ENCODE results near the gene CFD. TPM values are rescaled to one million over a fixed set of nuclear protein-coding genes. Genes with fewer than 3 reads are reported as not detected.
A peak's percentile ranks its signal among the peaks of the same experiment; 100 is the strongest.
"Not testable (repeated sequence)": the region's sequence is repeated elsewhere in the genome, so short reads cannot be mapped to it uniquely, and the experiment has no call there.

CFD gene
- total RNA-seq, 1 experiment from 2014 or later, result 14.4 TPM

DNA sequence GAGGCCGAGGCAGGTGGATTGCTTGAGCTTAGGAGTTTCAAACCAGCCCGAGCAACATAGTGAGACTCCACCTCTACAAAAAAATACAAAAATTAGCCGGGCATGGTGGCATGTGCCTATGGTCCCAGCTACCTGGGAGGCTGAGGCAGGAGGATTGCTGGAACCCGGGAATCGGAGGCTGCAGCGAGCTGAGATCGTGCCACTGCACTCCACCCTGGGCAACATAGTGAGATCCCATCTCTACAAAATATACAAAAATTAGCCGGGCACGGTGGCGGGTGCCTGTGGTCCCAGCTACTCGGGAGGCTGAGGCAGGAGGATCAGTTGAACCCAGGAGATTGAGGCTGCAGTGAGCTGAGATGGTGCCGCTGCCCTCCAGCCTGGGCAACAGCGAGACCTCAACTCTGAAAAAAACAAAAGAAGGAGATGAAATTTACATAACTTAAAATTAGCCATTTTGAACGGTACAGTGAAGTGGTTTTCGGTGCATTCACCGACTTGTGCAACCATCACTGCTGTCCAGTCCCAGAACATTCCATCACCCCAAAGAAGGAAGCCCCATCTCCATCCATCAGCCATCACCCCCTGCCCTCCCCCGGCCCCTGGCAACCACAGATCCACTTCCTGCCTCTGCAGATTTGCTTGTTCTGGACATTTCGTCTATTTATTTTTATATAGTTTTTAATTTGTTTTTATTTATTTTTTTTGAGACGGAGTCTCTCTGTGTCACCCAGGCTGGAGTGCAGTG is 33.4 kb upstream of the CFD start:
- DNase-seq (ENCODE audit: low spot score), result no peak

DNA sequence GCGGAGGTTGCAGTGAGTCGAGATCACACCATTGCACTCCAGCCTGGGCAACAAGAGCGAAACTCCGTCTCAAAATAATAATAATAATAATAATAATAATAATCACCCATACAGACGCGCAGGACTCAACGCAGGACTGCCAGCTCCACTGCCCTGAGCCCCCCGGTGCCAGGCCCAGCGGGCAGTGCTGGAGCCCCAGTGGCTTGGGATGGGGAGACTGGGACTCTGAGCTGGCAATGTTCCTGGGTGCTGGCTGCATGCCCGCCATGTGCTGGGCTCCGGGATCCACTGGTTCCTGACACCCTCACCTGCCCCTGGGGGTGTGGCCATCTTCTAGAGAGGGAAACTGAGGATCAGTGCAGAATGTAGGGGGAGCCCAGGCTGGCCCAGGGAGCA is 32.2 kb upstream of the CFD start:
- no peak for DNase-seq (ENCODE audit: low spot score)

DNA sequence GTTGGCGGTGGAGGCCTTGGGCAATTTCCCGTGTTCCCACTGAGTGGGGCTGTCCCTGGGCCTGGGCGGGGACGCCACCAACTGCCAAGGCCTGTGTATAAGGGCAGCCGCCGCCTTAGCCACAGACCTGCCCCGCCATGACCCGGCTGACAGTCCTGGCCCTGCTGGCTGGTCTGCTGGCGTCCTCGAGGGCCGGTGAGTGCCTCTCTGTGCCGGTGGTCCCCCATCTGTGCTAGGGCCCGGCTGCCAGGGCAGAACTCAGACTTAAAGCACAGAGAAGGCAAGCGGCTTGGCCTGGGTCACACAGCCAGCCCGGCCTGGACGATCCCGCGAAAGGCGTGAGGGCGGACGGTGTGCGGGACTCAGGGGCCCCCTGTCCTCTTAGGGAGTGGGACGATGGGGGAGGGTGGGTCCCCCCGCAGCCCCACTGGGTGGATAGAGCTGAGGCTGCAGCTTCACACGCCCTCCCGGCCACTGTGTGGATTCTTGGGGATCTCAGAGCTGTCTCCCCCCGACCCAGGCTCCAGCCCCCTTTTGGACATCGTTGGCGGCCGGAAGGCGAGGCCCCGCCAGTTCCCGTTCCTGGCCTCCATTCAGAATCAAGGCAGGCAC is 31.6 kb upstream of the CFD start, which contains the start of gene AZU1:
Gene AZU1 (plus strand): TSS at position 128 of the 612 bp plus-strand sequence. CDS start 10 bp downstream, at position 138.
- peak; percentile 32 for DNase-seq (ENCODE audit: low spot score)

DNA sequence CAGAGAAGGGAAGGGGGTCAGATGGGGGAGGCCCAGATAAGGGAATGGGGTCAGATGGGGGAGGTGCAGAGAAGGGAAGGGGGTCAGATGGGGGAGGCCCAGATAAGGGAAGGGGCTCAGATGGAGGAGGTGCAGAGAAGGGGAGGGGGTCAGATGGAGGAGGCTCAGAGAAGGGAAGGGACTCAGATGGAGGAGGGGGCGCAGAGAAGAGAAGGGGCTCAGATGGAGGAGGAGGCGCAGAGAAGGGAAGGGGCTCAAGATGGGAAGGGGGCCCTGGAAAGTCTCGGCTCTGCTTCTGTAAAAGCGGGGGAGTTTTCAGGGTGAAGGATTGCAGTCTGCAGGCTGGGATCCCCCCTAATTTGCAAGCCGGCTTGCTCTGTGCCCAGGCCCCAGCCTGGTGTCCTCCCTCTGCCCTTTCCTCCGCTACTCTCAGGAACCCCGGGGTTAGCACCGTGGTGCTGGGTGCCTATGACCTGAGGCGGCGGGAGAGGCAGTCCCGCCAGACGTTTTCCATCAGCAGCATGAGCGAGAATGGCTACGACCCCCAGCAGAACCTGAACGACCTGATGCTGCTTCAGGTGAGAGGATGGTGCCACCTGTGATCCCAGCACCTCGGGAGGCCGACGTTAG is 30.2 kb upstream of the CFD start:
- no peak for DNase-seq (ENCODE audit: low spot score)

DNA sequence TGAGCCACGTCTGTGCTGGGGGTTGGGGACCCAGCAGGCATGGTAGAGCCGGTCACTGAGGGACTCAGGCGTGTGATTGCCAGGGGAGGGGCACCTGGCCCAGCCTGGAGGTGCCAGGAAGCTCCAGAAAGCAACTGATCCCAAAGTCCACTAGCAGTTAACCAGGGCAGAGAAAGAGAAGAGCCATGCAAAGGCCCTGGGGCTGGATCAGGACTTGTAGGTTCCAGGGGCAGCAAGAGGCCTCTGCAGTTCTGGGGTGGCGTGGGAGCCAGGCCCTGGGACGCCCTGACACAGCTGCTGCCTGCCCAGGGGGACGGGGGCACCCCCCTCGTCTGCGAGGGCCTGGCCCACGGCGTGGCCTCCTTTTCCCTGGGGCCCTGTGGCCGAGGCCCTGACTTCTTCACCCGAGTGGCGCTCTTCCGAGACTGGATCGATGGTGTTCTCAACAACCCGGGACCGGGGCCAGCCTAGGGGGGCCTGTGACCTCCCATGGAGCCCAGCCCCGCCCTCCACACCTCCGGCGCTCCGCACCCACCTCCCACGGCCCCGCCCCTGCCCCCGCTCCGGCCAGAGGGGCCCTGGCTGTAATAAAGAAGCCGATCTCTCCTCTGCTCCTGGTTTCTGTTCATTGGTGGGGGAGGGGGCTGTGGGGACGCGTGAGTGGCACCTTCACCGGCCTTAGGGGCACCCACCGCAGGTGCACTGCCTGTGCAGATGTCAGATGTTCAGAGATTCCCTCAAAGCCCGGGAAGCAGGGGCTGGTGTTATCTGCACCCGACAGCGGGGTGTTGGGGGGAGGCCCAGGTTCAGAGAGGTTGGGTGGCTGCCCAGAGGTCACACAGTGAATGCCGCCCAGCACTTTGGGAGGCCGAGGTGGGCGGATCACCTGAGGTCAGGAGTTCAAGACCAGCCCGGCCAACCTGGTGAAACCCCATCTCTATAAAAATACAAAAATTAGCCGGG is 27.8 kb upstream of the CFD start:
- no peak for DNase-seq (ENCODE audit: low spot score)

DNA sequence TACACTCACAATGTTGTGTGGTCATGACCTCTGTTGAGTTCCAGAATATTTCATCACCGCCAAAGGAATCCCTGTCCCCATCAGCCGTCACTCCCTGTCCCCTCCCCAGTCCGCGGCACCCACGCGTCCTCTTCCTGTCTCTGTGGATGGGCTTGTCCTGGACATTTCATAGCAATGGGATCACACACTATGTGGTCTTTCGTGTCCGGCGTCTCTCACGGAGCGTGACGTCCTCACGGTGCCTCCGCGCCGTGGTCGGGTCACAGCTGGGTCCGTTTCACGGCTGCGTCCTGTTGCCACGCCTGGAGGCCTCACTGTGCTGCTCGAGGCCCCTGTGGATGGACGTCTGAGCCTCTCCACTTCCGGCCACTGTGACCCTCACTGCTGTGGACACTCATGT is 25.2 kb upstream of the CFD start:
- no peak for DNase-seq (ENCODE audit: low spot score)

DNA sequence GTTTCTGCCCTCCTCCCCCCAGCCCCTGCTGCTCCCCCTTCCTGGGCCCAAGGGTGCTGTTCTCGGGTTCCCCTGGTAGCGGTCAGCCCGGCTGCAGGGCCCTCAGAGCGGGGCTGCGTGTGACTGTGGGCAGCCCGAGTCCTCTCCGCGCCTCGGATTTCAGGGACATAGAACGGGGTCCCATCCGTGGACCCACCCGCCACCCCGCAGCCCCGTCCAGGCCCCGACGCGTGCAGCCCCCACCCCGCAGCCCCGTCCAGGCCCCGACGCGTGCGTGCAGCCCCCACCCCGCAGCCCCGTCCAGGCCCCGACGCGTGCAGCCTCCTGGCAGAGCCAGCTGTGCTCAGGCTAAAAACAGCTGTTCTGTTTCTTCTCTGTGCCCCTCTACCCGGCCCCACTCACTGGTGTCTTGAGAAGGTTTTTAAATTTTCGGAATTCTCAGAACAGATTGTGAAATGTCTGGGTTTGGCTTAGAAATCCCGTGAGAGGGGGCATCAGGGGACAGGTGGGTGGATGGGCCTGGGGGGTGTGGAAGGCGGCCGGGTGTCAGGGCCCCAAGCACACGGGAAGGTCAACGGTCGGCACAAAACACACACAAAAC is 24.2 kb upstream of the CFD start:
- DNase-seq (ENCODE audit: low spot score), result no peak

DNA sequence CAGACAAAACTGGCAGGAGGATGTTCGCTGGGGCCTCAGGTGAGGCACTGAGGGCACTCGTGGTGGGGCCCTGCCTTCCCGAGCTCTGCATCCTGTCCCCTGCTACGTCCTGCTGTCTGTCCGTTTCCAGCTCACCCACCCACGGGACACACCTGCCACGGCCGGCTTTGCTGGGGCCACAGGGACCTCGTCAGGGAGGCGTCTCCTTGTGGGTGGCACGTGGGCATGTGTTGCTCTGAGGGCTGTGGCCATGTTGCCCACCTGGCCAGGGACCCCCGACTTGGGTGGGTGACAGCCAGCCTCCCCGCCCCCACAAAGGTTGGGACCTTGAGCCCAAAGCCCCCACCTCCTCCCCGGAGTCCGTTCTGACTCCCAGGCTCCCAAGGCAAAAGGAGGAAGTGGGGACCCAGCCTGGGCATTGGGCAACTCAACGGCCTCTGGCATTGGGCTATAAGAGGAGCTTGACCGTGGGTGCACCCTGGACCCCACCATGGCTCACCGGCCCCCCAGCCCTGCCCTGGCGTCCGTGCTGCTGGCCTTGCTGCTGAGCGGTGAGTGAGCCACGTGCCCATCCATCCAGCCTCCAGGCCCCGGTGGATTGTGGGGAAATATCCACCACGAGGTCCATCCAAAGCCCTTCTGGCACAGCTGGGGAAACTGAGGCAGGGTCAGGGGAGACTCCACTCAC is 18.8 kb upstream of the CFD start, which contains the start of gene PRTN3:
Gene PRTN3 (plus strand): TSS at position 481 of the 688 bp plus-strand sequence. CDS start 10 bp downstream, at position 491.
- DNase-seq (ENCODE audit: low spot score), result no peak

DNA sequence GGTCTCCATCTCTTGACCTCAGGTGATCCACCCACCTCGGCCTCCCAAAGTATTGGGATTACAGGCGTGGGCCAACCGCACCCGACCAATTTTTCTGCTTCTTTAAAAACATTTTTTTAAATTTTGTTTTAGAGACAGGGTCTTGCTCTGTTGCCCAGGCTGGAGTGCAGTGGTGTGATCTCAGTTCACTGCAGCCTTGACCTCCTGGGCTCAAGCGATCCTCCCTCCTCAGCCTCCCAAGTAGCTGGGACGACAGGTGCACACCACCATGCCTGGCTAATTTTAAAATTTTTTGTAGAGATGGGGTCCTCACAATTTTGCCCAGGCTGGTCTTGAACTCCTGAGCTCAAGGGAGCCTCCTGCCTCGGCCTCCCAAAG is 16.7 kb upstream of the CFD start:
- not testable (repeated sequence) for DNase-seq (ENCODE audit: low spot score)

DNA sequence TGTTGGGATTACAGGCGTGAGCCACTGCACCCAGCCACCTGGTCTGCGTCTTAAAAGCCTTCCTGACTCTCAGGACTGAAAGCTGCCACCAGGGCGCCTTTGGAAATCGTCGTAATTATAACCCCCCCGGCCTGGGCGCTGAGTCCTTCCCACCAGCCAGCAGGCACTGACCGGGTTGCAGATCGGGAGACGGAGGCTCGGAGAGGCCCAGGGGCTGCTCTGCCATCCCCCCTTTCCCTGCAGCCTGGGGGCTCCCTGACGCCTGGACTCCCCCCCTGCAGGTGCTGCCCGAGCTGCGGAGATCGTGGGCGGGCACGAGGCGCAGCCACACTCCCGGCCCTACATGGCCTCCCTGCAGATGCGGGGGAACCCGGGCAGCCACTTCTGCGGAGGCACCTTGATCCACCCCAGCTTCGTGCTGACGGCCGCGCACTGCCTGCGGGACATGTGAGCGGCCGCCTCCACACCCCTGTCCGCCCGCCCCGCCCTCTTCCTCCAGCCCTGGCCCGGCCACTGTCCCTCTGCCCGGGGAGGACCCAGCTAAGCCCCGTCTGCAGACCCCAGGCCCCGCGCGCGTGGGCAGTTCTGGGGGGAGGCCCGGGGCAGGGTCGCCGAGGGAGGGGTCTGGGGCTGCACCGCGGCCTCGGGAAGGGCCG is 16.2 kb upstream of the CFD start:
- no peak for DNase-seq (ENCODE audit: low spot score)

DNA sequence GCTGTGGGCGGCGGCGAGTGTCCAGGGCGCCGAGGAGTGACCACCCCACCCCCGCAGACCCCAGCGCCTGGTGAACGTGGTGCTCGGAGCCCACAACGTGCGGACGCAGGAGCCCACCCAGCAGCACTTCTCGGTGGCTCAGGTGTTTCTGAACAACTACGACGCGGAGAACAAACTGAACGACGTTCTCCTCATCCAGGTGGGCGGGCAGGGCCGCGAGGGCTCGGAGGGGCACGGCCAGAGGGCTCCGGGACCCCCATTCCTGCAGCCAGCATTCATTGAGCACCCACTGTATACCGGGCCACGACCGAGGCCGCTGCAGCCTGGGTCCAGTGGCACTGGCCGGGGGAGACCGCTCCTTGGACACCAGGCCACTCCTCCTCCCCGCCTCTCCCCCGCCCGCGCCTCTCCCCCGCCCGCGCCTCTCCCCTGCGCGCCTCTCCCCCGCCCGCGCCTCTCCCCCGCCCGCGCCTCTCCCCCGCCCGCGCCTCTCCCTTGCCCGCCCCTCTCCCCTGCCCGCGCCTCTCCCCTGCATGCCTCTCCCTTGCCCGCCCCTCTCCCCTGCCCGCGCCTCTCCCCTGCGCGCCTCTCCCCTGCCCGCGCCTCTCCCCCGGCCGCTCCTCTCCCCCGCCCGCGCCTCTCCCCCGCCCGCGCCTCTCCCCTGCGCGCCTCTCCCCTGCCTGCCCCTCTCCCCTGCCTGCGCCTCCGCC is 15.5 kb upstream of the CFD start:
- no peak for DNase-seq (ENCODE audit: low spot score)

DNA sequence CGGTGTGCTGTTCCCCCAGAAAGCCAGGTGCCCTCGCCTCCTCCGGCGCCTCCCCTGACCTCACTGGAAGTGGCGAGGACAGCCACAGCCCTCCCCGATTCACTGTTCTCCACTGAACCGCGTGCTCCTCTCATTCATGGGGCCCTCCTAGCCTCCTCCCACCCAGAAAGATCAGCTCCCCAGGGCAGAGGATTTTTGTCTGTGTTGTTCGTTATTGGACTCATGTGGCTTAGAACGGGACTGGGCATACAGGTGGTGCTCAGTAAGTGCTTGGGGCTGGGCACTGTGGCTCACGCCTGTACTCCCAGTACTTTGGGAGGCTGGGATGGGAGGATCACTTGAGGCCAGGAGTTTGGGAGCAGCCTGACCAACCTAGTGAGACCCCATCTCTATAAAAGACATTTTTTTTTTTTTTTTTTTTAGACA is 14.9 kb upstream of the CFD start:
- no peak for DNase-seq (ENCODE audit: low spot score)

DNA sequence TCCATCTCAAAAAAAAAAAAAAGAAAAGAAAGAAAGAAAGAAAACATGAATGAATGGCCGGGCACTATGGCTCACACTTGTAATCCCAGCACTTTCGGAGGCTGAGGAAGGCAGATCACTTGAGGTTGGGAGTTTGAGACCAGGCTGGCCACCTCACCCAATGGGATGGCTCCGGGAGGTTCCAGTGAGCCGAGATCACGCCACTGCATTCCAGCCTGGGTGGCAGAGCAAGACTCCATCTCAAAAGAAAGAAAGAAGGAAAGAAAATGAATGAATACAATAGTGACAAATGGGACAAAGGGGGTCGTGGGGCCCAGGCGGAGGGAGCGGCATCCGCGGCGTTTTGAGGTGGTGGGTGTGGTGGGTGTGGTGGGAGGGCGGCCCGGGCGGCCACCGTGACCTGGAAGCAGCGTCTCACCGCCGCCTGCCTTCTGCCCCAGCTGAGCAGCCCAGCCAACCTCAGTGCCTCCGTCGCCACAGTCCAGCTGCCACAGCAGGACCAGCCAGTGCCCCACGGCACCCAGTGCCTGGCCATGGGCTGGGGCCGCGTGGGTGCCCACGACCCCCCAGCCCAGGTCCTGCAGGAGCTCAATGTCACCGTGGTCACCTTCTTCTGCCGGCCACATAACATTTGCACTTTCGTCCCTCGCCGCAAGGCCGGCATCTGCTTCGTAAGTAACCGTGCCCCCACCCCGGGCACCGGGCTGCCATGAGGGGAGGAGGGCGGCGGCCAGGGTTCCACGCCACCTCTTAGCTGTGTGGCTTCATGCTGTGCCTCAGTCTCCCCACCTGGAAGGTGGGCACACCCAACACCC is 13.6 kb upstream of the CFD start:
- DNase-seq (ENCODE audit: low spot score), result no peak

DNA sequence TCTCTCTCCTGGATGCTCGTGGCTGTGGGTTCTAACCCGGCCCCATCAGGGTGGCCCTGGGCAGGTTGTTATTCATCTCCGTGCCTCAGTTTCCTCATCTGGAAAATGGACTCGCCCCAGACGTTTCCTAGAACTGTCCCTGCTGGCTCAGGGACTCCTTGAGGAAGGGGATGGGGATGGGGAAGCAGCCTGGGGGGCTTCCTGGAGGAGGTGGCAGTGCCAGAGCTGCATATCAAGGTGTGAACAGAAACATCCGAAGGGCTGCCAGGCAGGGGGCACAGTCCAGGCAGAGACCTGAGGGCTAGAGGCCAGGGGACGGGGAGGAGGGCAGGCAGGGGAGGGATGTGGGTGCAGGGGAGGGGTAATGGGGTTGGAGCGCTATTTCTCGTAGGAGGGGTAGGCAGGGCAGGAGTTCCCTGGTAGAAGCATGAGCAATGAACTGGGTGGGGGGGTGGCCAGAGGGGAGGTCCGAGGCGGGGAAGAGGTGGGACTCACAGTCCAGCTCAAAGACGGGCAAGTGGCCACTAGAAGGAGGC is 11.0 kb upstream of the CFD start:
- no peak for DNase-seq (ENCODE audit: low spot score)

DNA sequence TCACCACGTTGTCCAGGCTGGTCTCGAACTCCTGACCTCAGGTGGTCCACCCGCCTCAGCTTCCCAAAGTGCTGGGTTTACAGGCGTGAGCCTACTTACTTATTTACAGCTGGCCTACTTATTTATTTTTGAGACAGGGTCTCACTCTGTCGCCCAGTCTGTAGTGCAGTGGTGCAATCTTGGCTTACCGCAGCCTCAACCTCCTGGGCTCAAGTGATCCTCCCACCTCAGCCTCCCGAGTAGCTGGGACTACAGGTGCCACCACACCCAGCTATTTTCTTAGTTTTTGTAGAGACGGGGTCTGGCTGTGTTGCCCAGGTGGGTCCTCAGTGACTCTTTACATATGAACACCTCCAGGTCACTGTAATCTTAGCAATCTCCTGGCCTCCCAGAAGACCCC is 10.3 kb upstream of the CFD start:
- DNase-seq (ENCODE audit: low spot score), result not testable (repeated sequence)

DNA sequence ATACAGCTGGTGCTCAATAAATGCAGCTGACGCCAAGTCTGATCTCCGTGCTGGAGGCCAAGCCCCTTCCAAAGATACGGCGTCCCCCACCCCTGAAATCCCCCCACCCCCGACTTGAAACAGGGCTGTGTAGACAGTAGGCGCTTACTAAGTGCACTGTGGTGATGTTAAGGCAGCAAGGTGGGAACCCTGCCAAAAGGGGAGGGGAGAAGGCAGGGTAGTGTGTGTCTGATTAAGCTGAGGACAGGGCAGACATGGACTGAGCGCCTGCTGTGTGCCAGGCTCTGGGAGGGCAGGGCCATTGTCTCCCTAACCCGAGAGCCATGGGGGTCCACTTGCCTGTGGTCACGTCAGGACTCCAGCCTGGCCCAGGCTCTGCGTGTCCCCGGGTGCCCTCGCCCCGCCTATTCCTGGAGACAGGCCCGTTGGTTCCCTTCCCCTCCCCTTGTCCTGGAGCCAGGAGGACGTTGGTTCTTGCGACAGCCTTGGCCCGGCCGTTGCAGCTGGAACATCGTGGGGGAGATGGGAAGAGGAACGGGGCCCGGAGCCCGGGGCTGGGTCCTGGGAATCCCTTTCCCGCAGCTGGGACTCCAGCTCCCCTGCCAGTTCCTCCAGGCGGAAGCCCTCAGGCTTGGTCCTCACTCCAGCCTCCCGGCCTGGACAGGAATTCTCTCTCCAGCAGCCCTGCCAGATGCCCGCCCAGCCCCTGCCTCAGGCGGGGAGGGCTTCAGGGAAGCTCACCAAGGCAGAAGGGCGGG is 9.1 kb upstream of the CFD start:
- peak; percentile 88 for DNase-seq (ENCODE audit: low spot score)

DNA sequence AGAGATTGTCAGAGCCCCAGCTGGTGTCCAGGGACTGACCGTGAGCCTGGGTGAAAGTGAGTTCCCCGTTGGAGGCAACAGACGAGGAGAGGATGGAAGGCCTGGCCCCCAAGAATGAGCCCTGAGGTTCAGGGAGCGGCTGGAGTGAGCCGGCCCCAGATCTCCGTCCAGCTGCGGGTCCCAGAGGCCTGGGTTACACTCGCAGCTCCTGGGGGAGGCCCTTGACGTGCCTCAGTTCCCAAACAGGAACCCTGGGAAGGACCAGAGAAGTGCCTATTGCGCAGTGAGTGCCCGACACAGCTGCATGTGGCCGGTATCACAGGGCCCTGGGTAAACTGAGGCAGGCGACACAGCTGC is 8.5 kb upstream of the CFD start:
- no peak for DNase-seq (ENCODE audit: low spot score)
